ENCODE results near the gene RHBDL1.

GRCh38 chr16:719815-720446 is 44.5 kb downstream of the RHBDL1 start:
- TF ChIP-seq, protein P1, sequence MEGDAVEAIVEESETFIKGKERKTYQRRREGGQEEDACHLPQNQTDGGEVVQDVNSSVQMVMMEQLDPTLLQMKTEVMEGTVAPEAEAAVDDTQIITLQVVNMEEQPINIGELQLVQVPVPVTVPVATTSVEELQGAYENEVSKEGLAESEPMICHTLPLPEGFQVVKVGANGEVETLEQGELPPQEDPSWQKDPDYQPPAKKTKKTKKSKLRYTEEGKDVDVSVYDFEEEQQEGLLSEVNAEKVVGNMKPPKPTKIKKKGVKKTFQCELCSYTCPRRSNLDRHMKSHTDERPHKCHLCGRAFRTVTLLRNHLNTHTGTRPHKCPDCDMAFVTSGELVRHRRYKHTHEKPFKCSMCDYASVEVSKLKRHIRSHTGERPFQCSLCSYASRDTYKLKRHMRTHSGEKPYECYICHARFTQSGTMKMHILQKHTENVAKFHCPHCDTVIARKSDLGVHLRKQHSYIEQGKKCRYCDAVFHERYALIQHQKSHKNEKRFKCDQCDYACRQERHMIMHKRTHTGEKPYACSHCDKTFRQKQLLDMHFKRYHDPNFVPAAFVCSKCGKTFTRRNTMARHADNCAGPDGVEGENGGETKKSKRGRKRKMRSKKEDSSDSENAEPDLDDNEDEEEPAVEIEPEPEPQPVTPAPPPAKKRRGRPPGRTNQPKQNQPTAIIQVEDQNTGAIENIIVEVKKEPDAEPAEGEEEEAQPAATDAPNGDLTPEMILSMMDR (conservative IDR thresholded peaks at IDR 0.05; ENCODE audit: low read length), result no peak
- no peak for TF ChIP-seq EZH2phosphoT487 (IDR thresholded peaks at IDR 0.05; ENCODE audit: borderline replicate concordance)
